DND-41 (cell line): ENCODE results near the gene UIMC1.

ENCODE experiments used
- EZH2 ChIP-seq: IDR thresholded peaks from 3 replicates; pipeline ENCODE4 v1.6.1; 2012; ENCODE audit warnings: borderline replicate concordance, low read depth, mild to moderate bottlenecking, moderate library complexity, low read length, inconsistent platforms; ENCODE audit not compliant: severe bottlenecking
- TF ChIP-seq, protein P1 (sequence below): IDR thresholded peaks from 2 replicates; pipeline ENCODE4 v1.5.1; 2012; ENCODE audit warnings: borderline replicate concordance, low read length, moderate library complexity, mild to moderate bottlenecking; ENCODE audit not compliant: poor library complexity, severe bottlenecking; ENCODE audit errors: extremely low read depth

DNA sequence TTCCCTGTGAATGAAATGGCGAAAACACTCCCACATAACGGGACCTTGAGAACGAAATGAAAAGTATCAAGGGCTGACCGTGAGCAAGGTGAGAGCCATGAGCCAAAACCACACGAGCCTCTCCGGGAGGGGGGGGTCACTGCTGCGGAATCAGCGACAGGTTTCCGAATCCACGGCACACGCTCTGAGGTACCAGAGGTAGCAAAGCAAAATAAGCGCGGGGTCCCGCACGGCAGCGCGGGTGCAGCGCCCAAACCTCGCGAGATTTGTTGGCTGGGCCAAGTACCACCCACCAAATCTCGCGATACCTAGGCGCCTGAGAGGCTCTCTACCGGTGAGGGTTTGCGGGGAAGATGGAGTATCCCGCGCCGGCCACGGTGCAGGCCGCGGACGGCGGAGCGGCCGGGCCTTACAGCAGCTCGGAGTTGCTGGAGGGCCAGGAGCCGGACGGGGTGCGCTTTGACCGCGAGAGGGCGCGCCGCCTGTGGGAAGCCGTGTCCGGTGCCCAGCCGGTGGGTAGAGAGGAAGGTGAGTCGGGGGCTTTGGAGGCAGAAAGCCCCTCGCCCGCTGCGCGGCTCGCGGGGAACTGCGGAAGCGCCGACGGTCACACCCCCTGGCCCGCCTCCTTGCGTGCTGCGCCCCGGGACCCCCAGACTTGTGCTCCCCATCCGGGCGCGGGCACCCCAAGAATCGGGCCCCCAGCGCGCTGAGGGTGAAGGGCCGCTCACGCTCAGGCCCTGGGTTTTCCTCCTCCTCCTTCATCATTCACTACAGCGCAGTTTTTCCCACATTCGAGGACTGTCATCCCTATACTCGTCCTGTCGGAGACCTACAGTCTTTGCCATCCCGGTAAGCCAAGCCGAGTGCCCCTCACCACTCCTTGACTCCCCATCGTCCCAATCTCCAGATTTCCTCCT, 16.1 kb upstream of the UIMC1 start, which contains the start of gene ZNF346:
- TF ChIP-seq, protein P1, sequence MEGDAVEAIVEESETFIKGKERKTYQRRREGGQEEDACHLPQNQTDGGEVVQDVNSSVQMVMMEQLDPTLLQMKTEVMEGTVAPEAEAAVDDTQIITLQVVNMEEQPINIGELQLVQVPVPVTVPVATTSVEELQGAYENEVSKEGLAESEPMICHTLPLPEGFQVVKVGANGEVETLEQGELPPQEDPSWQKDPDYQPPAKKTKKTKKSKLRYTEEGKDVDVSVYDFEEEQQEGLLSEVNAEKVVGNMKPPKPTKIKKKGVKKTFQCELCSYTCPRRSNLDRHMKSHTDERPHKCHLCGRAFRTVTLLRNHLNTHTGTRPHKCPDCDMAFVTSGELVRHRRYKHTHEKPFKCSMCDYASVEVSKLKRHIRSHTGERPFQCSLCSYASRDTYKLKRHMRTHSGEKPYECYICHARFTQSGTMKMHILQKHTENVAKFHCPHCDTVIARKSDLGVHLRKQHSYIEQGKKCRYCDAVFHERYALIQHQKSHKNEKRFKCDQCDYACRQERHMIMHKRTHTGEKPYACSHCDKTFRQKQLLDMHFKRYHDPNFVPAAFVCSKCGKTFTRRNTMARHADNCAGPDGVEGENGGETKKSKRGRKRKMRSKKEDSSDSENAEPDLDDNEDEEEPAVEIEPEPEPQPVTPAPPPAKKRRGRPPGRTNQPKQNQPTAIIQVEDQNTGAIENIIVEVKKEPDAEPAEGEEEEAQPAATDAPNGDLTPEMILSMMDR, result peak; percentile 51
- no peak for TF ChIP-seq EZH2
